Measurements from ENCODE around the gene NACC2.

DNA sequence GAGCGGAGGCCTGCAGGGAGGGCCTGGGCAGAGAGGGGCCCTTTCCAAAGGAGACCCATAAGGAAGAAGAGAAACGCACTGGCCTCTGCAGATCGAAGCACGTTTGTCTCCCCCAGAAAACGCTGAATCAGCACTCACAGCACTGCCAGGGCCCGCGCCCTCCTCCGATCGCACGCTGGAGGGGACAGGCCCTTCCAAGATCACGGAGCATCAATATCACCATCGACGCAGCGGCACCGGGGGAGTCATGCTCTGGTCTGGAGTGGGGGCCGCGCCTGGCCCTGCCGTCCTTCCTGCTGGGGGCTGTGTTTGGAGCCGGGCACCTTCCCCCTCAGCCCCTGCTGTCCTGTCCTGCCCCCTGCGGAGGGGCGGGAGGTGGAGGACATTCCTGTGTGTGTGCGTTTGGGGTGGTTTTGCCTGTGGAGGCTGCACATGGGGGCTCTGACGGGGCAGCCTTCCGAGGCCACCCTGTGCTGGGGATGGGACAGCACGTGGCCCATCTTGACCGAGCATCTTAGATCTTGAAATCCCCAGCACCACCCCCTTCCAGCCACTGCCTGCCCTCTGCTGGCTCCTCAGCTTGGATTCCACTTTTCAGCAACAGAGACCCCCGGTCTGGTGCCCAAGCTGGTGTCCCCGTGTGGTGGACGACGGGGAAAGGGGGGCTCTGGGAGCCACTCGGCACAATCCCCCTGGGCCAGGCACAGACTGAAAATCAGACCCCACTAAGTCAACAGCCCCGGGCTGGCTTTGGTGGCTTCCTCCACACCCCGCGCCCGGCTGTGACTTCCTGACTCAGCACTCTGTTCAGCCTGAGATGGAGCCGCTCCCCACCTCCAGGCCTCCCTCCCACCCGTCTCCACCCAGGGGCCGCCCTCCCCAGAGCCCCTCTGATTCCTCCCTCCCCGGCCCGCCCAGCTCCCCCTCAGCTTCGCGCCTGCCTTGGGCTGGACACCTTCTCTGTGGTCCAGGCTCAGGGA, 15.3 kb upstream of the NACC2 start:
- TF ChIP-seq POLR2A (IDR thresholded peaks at IDR 0.05; ENCODE audit: low read length) (no peak), GATA1 (IDR thresholded peaks at IDR 0.05; ENCODE audit: low read depth, low read length) (no peak)

Data from erythroblast (primary cell).